ENCODE measurements around the gene AMBP. TPM values are rescaled to one million over a fixed set of nuclear protein-coding genes. Genes with fewer than 3 reads are reported as not detected.

AMBP gene
- total RNA-seq, 1 donor from 2014 or later = not detected

- no peak for DNase-seq (ENCODE audit: low spot score)
Measured at GRCh38 chr9:114026335-114026734, 51.8 kb downstream of the AMBP start.

DNA sequence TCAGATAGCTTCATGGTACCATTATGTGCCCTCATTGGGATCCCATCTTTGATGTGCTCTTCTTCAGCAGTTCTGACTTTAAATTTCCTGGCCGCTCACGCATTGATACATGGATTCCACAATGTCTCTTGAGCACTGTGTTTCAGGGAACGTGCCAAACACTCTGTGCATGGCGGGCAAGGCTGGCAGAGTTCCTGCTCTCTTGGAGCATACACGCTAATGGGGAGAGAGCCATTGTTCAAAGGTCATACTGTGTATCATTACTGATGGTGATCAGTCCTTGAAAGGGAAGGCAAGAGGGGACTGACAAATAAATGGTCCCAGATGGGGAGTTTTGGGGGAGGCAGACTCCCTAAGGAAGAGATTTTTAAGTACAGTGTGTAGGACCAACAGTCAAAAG lies 52.3 kb downstream of the AMBP start:
- H3K79me2 ChIP-seq (ENCODE audit: low read depth) = no peaks in the 10 kb centered on the region
- Mint-ChIP-seq H3K4me3 (no peak overlapping the region), H3K27ac (no peak overlapping the region), H3K36me3 (peaks cover 50% of the 10 kb centered on the region), H3K27me3 (ENCODE audit: insufficient read depth, low read depth) (no peaks in the 10 kb centered on the region), H3K9me3 (peaks cover 35% of the 10 kb centered on the region), H3K4me1 (no peaks in the 10 kb centered on the region)
- TF ChIP-seq CTCF (IDR thresholded peaks at IDR 0.05) (no peak), EZH2phosphoT487 (IDR thresholded peaks at IDR 0.05) (no peak), EZH2 (IDR thresholded peaks at IDR 0.05) (no peak)
- DNase-seq (ENCODE audit: low spot score) = no peak
- no peak overlapping the region for H3K4me2 ChIP-seq
- no peaks in the 10 kb centered on the region for H4K20me1 ChIP-seq (ENCODE audit: low read depth)
- H3K36me3 ChIP-seq = peaks cover 14% of the 10 kb centered on the region
- peaks cover 9% of the 10 kb centered on the region for H3K9me3 ChIP-seq (ENCODE audit: low read depth)
- H3K27me3 ChIP-seq = no peaks in the 10 kb centered on the region
- H2AFZ ChIP-seq (replicated peaks) = no peak overlapping the region
- no peaks in the 10 kb centered on the region for H3F3A ChIP-seq (ENCODE audit: low read depth)
- no peak overlapping the region for H3K9ac ChIP-seq
- H3K27ac ChIP-seq = no peak overlapping the region
- H3K4me1 ChIP-seq = no peaks in the 10 kb centered on the region
- H3K4me3 ChIP-seq = no peak overlapping the region

More at GRCh38 chr9:114026335-114026734, 51.8 kb downstream of the AMBP start:
- H4K20me1 ChIP-seq (ENCODE audit: low read depth) = no peaks in the 10 kb centered on the region
- no peak for TF ChIP-seq EZH2 (IDR thresholded peaks at IDR 0.05)
- TF ChIP-seq CTCF (IDR thresholded peaks at IDR 0.05) = no peak
- no peak for TF ChIP-seq EZH2phosphoT487 (IDR thresholded peaks at IDR 0.05)
- H3K27me3 ChIP-seq = no peaks in the 10 kb centered on the region
- Mint-ChIP-seq H3K36me3 (peaks cover 48% of the 10 kb centered on the region), H3K27me3 (ENCODE audit: insufficient read depth, low read depth) (no peaks in the 10 kb centered on the region), H3K4me1 (no peaks in the 10 kb centered on the region), H3K9me3 (peaks cover 35% of the 10 kb centered on the region), H3K27ac (no peak overlapping the region), H3K4me3 (no peak overlapping the region)
- H3K79me2 ChIP-seq (ENCODE audit: low read depth) = no peaks in the 10 kb centered on the region
- no peak overlapping the region for H3K9ac ChIP-seq
- H3K27ac ChIP-seq = no peak overlapping the region
- H3K36me3 ChIP-seq = peaks cover 14% of the 10 kb centered on the region
- H2AFZ ChIP-seq (replicated peaks) = no peak overlapping the region
- no peak overlapping the region for H3K4me2 ChIP-seq
- H3K4me1 ChIP-seq = no peaks in the 10 kb centered on the region
- peaks cover 9% of the 10 kb centered on the region for H3K9me3 ChIP-seq (ENCODE audit: low read depth)
- H3K4me3 ChIP-seq = no peak overlapping the region
- H3F3A ChIP-seq (ENCODE audit: low read depth) = no peaks in the 10 kb centered on the region

DNA sequence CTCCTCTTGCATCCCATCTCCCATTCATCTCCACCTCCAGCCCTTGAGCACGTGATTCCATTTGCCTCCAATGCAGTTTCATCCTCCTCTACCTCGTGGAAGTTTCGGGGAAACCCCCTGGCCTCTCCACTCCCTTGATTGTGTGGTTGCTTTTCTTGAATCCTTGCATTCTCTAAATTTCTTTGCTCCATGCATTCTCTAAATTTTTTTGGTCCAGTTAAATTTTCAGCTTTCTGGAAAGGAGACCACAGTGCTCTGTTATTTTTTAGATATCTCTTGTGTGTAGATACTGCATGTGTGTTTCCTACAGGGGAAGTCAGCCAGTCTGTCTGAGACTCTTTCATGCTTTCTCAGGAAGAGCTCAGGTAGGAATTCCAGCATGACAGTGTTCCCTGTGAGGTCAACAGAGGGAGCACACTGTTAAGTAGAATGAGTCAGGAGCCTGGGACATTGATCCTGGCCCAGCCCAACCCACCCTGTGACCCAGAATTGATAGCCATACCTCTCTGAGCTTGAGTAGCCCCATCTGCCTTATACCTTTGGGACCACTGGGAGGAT lies 52.8 kb downstream of the AMBP start:
- H3K4me3 Mint-ChIP-seq = no peak overlapping the region
- Histone ChIP-seq H3F3A (ENCODE audit: low read depth) (no peaks in the 10 kb centered on the region), H3K4me2 (no peak overlapping the region), H3K36me3 (peaks cover 14% of the 10 kb centered on the region), H2AFZ (replicated peaks) (no peak overlapping the region), H3K27ac (no peak overlapping the region), H3K9me3 (ENCODE audit: low read depth) (peaks cover 9% of the 10 kb centered on the region), H3K79me2 (ENCODE audit: low read depth) (no peaks in the 10 kb centered on the region), H3K27me3 (no peaks in the 10 kb centered on the region), H3K4me3 (no peak overlapping the region), H3K4me1 (no peaks in the 10 kb centered on the region), H3K9ac (no peak overlapping the region), H4K20me1 (ENCODE audit: low read depth) (no peaks in the 10 kb centered on the region)
- DNase-seq (ENCODE audit: low spot score) = no peak
- no peak for TF ChIP-seq CTCF (IDR thresholded peaks at IDR 0.05)
- TF ChIP-seq EZH2 (IDR thresholded peaks at IDR 0.05) = no peak
- TF ChIP-seq EZH2phosphoT487 (IDR thresholded peaks at IDR 0.05) = no peak
- H3K27me3 Mint-ChIP-seq (ENCODE audit: insufficient read depth, low read depth) = no peaks in the 10 kb centered on the region
- H3K27ac Mint-ChIP-seq = no peak overlapping the region
- H3K9me3 Mint-ChIP-seq = peaks cover 35% of the 10 kb centered on the region
- H3K4me1 Mint-ChIP-seq = no peaks in the 10 kb centered on the region
- peaks cover 53% of the 10 kb centered on the region for H3K36me3 Mint-ChIP-seq

Data from neural progenitor cell (in vitro differentiated cells).